ENCODE measurements around the gene MAGEA6.
"Not testable (repeated sequence)": the region's sequence is repeated elsewhere in the genome, so short reads cannot be mapped to it uniquely, and the experiment has no call there.

The MAGEA6 gene

GRCh38 chrX:152798945-152799344 is 29.5 kb upstream of the MAGEA6 start:
- H4K12ac ChIP-seq (ENCODE audit: low read depth, low read length): no peak overlapping the region
- no peaks in the 10 kb centered on the region for H3K36me3 ChIP-seq (ENCODE audit: control insufficient read depth in 1 of 2, insufficient read depth in 2 of 2, low read length in 2 of 2)
- H3K27me3 ChIP-seq (ENCODE audit: insufficient read depth, low read length): no peaks in the 10 kb centered on the region
- no peaks in the 10 kb centered on the region for H3K79me1 ChIP-seq (ENCODE audit: low read length)
- H3K9ac ChIP-seq (ENCODE audit: low read length): no peak overlapping the region
- no peaks in the 10 kb centered on the region for H3K9me3 ChIP-seq (ENCODE audit: insufficient read depth, low read depth, low read length)
- H3K4ac ChIP-seq (ENCODE audit: low read depth, low read length): no peak overlapping the region
- H2BK5ac ChIP-seq (ENCODE audit: low read depth, low read length, poor library complexity): no peak overlapping the region
- no peak overlapping the region for H3K14ac ChIP-seq (ENCODE audit: low read length)
- H3K4me3 ChIP-seq (ENCODE audit: low read depth, low read length): no peak overlapping the region
- no peak overlapping the region for H2AK5ac ChIP-seq (ENCODE audit: low read length)
- H3K79me2 ChIP-seq (ENCODE audit: control insufficient read depth, insufficient read depth, low read length, poor library complexity): no peaks in the 10 kb centered on the region
- H4K91ac ChIP-seq (ENCODE audit: low read depth, low read length): no peak overlapping the region
- H3K4me2 ChIP-seq (ENCODE audit: low read length): no peak overlapping the region
- no peak overlapping the region for H2BK12ac ChIP-seq (ENCODE audit: low read length)
- H3K23ac ChIP-seq (ENCODE audit: low read length): no peak overlapping the region
- no peak overlapping the region for H4K8ac ChIP-seq (ENCODE audit: low read depth, low read length)
- DNase-seq: no peak
- WGBS (ENCODE audit: extremely low coverage, insufficient coverage, insufficient read length): no CpG with 5 or more reads among the region's 1 CpG
- H2AFZ ChIP-seq (ENCODE audit: insufficient read depth, low read length, poor library complexity): no peak overlapping the region
- H3K4me1 ChIP-seq (ENCODE audit: control insufficient read depth in 1 of 2, insufficient read depth in 2 of 2, low read length in 2 of 2): no peaks in the 10 kb centered on the region
- no peak overlapping the region for H3K18ac ChIP-seq (ENCODE audit: low read length)
- no peak overlapping the region for H2BK120ac ChIP-seq (ENCODE audit: insufficient read depth, low read length, poor library complexity)
- no peak overlapping the region for H3K27ac ChIP-seq (ENCODE audit: low read depth, low read length)

- H3K9ac ChIP-seq (ENCODE audit: low read length); H3K14ac ChIP-seq (ENCODE audit: low read length); H3K4me3 ChIP-seq (ENCODE audit: low read depth, low read length); H2BK5ac ChIP-seq (ENCODE audit: low read depth, low read length, poor library complexity); H3K23ac ChIP-seq (ENCODE audit: low read length); H3K9me3 ChIP-seq (ENCODE audit: insufficient read depth, low read depth, low read length); H4K8ac ChIP-seq (ENCODE audit: low read depth, low read length); DNase-seq; H2AK5ac ChIP-seq (ENCODE audit: low read length); H3K4me2 ChIP-seq (ENCODE audit: low read length); H4K91ac ChIP-seq (ENCODE audit: low read depth, low read length); H3K27me3 ChIP-seq (ENCODE audit: insufficient read depth, low read length); H3K18ac ChIP-seq (ENCODE audit: low read length); H3K4me1 ChIP-seq (ENCODE audit: control insufficient read depth in 1 of 2, insufficient read depth in 2 of 2, low read length in 2 of 2); H3K36me3 ChIP-seq (ENCODE audit: control insufficient read depth in 1 of 2, insufficient read depth in 2 of 2, low read length in 2 of 2); H4K12ac ChIP-seq (ENCODE audit: low read depth, low read length); H2BK120ac ChIP-seq (ENCODE audit: insufficient read depth, low read length, poor library complexity); H3K27ac ChIP-seq (ENCODE audit: low read depth, low read length); H3K4ac ChIP-seq (ENCODE audit: low read depth, low read length); H3K79me1 ChIP-seq (ENCODE audit: low read length); H2AFZ ChIP-seq (ENCODE audit: insufficient read depth, low read length, poor library complexity); H3K79me2 ChIP-seq (ENCODE audit: control insufficient read depth, insufficient read depth, low read length, poor library complexity); H2BK12ac ChIP-seq (ENCODE audit: low read length): not testable (repeated sequence)
- no CpG with 5 or more reads among the region's 3 CpGs for WGBS (ENCODE audit: extremely low coverage, insufficient coverage, insufficient read length)
These were observed 17.6 kb upstream of the MAGEA6 start for GRCh38 chrX:152787062-152787461.

- not testable (repeated sequence) for H2BK5ac ChIP-seq (ENCODE audit: low read depth, low read length, poor library complexity); H3K79me2 ChIP-seq (ENCODE audit: control insufficient read depth, insufficient read depth, low read length, poor library complexity); H3K4me1 ChIP-seq (ENCODE audit: control insufficient read depth in 1 of 2, insufficient read depth in 2 of 2, low read length in 2 of 2); H3K9me3 ChIP-seq (ENCODE audit: insufficient read depth, low read depth, low read length); H3K14ac ChIP-seq (ENCODE audit: low read length); H4K8ac ChIP-seq (ENCODE audit: low read depth, low read length); H3K4me2 ChIP-seq (ENCODE audit: low read length); H2AK5ac ChIP-seq (ENCODE audit: low read length); H3K27ac ChIP-seq (ENCODE audit: low read depth, low read length); H3K36me3 ChIP-seq (ENCODE audit: control insufficient read depth in 1 of 2, insufficient read depth in 2 of 2, low read length in 2 of 2); H2AFZ ChIP-seq (ENCODE audit: insufficient read depth, low read length, poor library complexity); H3K27me3 ChIP-seq (ENCODE audit: insufficient read depth, low read length); H3K18ac ChIP-seq (ENCODE audit: low read length); H3K4ac ChIP-seq (ENCODE audit: low read depth, low read length); H2BK120ac ChIP-seq (ENCODE audit: insufficient read depth, low read length, poor library complexity); H4K12ac ChIP-seq (ENCODE audit: low read depth, low read length); H3K9ac ChIP-seq (ENCODE audit: low read length); H2BK12ac ChIP-seq (ENCODE audit: low read length); H3K79me1 ChIP-seq (ENCODE audit: low read length); H4K91ac ChIP-seq (ENCODE audit: low read depth, low read length); DNase-seq; H3K23ac ChIP-seq (ENCODE audit: low read length); H3K4me3 ChIP-seq (ENCODE audit: low read depth, low read length)
- WGBS (ENCODE audit: extremely low coverage, insufficient coverage, insufficient read length): no CpG with 5 or more reads among the region's 9 CpGs
These were observed 2.9 kb downstream of the MAGEA6 start for GRCh38 chrX:152766562-152766961.

- H3K36me3 ChIP-seq (ENCODE audit: control insufficient read depth in 1 of 2, insufficient read depth in 2 of 2, low read length in 2 of 2); H2BK12ac ChIP-seq (ENCODE audit: low read length); H4K12ac ChIP-seq (ENCODE audit: low read depth, low read length); H3K4ac ChIP-seq (ENCODE audit: low read depth, low read length); H3K4me3 ChIP-seq (ENCODE audit: low read depth, low read length); H3K79me2 ChIP-seq (ENCODE audit: control insufficient read depth, insufficient read depth, low read length, poor library complexity); H2BK120ac ChIP-seq (ENCODE audit: insufficient read depth, low read length, poor library complexity); H2AFZ ChIP-seq (ENCODE audit: insufficient read depth, low read length, poor library complexity); H3K27me3 ChIP-seq (ENCODE audit: insufficient read depth, low read length); H3K4me2 ChIP-seq (ENCODE audit: low read length); H2BK5ac ChIP-seq (ENCODE audit: low read depth, low read length, poor library complexity); H3K9ac ChIP-seq (ENCODE audit: low read length); H3K14ac ChIP-seq (ENCODE audit: low read length); H3K18ac ChIP-seq (ENCODE audit: low read length); H3K27ac ChIP-seq (ENCODE audit: low read depth, low read length); H2AK5ac ChIP-seq (ENCODE audit: low read length); H3K4me1 ChIP-seq (ENCODE audit: control insufficient read depth in 1 of 2, insufficient read depth in 2 of 2, low read length in 2 of 2); H3K79me1 ChIP-seq (ENCODE audit: low read length); DNase-seq; H4K8ac ChIP-seq (ENCODE audit: low read depth, low read length); H3K9me3 ChIP-seq (ENCODE audit: insufficient read depth, low read depth, low read length); H4K91ac ChIP-seq (ENCODE audit: low read depth, low read length); H3K23ac ChIP-seq (ENCODE audit: low read length): not testable (repeated sequence)
- no CpG with 5 or more reads among the region's 7 CpGs for WGBS (ENCODE audit: extremely low coverage, insufficient coverage, insufficient read length)
These were observed 7.9 kb downstream of the MAGEA6 start for GRCh38 chrX:152761582-152761981.

Measured in trophoblast cell (in vitro differentiated cells and primary cell).